ENCODE data around the gene SPDYE1.

Gene SPDYE1

DNA sequence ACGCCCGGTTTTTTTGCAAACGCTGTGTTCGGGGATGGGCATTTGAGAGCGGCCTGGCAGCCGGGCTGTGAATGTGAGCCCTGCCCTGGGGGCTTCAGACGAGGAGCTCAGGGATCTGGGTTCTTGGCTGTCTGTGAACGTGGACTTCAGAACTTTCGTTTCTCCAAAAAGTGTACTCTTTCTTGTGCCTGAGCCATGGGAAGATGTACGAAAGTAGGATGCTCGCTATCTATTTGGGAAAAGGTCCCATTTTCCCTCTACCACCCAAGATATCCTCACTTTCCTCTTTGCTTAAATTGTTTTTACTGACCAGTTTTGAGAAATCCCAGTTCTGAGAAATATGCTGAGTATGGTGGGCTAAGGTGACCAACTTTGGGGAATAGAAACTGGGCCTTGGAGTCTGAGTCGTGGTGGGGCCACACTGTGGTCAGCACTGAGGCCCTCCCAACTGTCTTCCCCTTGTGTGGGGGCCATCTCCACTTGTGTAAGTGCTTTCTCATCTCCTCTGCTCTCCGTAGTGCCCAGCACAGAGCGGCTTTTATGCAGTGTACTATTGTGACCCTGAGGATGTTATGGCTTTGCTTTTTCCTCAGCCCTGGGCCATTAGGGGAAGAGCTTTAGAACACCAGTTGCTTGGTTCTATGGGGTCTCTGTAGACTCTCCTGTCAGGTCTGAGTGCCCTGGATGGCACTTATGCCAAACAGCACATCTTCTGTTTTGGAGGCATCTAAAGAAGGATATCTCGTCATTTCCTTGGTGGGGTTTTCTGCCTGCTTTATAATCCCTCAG, 47.7 kb downstream of the SPDYE1 start:
- H3K4me1 ChIP-seq = no peaks in the 10 kb centered on the region
- peak overlapping the region; percentile 94 for H3K4me3 ChIP-seq (ENCODE audit: low read depth, low read length)
- TF ChIP-seq, protein P1, sequence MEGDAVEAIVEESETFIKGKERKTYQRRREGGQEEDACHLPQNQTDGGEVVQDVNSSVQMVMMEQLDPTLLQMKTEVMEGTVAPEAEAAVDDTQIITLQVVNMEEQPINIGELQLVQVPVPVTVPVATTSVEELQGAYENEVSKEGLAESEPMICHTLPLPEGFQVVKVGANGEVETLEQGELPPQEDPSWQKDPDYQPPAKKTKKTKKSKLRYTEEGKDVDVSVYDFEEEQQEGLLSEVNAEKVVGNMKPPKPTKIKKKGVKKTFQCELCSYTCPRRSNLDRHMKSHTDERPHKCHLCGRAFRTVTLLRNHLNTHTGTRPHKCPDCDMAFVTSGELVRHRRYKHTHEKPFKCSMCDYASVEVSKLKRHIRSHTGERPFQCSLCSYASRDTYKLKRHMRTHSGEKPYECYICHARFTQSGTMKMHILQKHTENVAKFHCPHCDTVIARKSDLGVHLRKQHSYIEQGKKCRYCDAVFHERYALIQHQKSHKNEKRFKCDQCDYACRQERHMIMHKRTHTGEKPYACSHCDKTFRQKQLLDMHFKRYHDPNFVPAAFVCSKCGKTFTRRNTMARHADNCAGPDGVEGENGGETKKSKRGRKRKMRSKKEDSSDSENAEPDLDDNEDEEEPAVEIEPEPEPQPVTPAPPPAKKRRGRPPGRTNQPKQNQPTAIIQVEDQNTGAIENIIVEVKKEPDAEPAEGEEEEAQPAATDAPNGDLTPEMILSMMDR (IDR thresholded peaks at IDR 0.05; ENCODE audit: low read depth, low read length) = no peak
- H3K36me3 ChIP-seq = peaks cover 15% of the 10 kb centered on the region
- no peaks in the 10 kb centered on the region for H3K9me3 ChIP-seq
- no peak for DNase-seq
- no peaks in the 10 kb centered on the region for H3K27me3 ChIP-seq

DNA sequence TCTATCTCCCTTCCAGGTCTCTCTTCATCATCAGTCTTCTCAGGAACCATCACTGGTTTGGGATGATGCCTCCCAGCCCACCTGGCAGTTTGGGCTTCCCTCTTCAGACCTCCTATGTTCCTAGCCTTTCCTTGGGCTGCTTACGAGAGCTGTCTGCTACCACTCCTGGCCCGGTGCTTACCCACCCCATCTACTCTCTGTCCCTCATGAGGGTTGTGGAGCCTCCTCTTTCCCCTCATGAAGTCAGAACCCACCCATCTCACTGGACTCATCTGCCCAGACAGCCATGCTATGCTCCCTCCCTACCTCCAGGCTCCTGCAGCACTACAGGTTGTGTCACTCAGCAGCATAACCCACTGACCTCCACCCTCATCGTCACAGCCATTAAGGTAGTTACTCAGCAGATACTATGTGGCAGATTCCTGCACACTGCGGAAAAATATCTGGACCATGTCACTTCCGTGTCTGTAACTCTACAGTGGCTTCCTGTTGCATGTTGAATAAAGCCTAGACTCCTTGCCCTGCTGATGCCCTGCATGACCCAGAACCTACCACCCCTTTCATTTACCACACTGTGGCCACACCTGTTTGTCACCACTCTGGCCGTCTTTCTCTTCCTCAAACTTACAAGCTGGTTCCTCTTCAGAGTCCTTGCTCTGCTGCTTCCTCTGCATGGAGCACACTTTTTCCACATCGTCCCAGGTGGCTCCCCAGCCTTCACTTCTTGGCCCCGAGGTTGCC, 48.8 kb downstream of the SPDYE1 start:
- H3K27me3 ChIP-seq = no peaks in the 10 kb centered on the region
- no peaks in the 10 kb centered on the region for H3K9me3 ChIP-seq
- H3K4me1 ChIP-seq = no peaks in the 10 kb centered on the region
- peaks cover 24% of the 10 kb centered on the region for H3K36me3 ChIP-seq
- TF ChIP-seq, protein P1 (IDR thresholded peaks at IDR 0.05; ENCODE audit: low read depth, low read length) = no peak
- DNase-seq = no peak
- H3K4me3 ChIP-seq (ENCODE audit: low read depth, low read length) = no peak overlapping the region

DNA sequence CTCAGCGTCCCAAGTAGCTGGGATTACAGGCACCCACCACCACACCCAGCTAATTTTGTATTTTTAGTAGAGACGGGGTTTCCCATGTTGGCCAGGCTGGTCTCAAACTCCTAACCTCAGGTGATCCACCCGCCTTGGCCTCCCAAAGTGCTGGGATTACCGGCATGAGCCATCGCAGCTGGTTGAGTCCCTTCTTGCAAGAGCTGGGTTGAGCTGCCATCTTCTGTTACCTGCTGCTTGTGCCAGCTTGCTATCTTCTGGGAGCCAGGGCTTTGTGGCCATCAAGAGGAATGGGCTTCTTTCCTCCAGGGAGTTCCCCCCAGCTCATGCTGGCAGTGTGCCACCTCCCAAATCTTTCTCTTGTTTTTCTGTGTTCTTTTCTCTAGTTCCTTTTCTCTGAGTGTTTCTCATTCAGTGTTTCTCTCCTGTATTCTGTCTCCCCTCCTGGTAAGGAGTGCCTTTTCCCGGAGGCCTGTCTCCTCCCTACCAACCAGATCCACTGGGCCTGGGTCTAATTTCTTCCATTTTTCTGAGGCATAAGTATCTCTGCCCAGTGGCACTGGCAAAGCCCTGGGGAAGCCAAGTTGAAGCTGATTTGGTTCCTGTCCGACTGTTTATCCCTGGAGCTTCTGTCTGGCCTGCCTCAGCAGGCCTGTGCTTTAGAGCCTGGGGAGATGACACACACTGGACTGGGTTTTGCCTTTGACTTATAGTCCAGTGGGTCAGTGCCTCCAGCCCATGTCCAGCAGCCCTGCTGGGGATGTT, 50.5 kb downstream of the SPDYE1 start:
- no peaks in the 10 kb centered on the region for H3K4me1 ChIP-seq
- H3K36me3 ChIP-seq = peaks cover 37% of the 10 kb centered on the region
- H3K4me3 ChIP-seq (ENCODE audit: low read depth, low read length) = no peak overlapping the region
- no peaks in the 10 kb centered on the region for H3K27me3 ChIP-seq
- TF ChIP-seq, protein P1 (IDR thresholded peaks at IDR 0.05; ENCODE audit: low read depth, low read length) = no peak
- DNase-seq = no peak
- no peaks in the 10 kb centered on the region for H3K9me3 ChIP-seq

DNA sequence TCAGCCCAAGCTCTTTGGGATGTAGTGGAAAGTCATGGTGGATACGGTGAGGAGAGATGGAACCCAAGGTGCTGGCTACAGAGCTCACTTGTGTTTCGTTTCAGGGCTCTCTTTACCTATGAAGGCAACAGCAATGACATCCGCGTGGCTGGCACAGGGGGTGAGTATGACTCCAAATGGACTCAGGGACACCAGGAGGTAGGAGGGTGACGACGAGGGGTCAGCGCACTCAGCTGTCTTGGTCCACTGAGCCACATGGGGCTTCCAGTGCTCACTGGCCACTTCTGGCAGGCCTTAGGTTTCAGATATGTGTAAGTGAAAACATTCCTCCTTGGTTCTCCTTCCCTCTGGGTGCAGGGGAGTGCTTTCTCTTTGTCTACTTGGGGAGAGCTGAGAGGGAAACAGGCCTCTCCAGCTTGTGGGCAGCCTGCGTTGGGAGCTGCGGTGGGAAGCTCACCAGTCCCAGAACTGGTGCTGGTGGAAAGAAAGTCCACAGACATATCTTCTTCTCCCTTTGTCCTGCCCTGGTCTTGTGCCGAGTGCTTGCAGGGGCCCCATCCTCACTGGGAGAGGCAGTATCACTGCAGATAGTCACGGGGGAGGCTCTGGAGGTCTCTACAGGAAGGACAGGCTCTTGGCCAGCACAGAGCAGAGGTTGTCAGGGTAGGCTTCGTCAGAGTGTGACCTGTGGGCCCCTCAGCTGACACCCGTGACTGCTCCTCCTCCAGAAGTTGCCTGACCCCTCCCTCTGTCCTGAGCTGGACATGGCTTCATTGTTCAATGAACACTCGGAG, 52.6 kb downstream of the SPDYE1 start:
- Histone ChIP-seq H3K4me3 (ENCODE audit: low read depth, low read length) (no peak overlapping the region), H3K36me3 (peaks cover 43% of the 10 kb centered on the region), H3K4me1 (no peaks in the 10 kb centered on the region), H3K27me3 (no peaks in the 10 kb centered on the region), H3K9me3 (no peaks in the 10 kb centered on the region)
- DNase-seq = no peak
- TF ChIP-seq, protein P1 (IDR thresholded peaks at IDR 0.05; ENCODE audit: low read depth, low read length) = no peak

DNA sequence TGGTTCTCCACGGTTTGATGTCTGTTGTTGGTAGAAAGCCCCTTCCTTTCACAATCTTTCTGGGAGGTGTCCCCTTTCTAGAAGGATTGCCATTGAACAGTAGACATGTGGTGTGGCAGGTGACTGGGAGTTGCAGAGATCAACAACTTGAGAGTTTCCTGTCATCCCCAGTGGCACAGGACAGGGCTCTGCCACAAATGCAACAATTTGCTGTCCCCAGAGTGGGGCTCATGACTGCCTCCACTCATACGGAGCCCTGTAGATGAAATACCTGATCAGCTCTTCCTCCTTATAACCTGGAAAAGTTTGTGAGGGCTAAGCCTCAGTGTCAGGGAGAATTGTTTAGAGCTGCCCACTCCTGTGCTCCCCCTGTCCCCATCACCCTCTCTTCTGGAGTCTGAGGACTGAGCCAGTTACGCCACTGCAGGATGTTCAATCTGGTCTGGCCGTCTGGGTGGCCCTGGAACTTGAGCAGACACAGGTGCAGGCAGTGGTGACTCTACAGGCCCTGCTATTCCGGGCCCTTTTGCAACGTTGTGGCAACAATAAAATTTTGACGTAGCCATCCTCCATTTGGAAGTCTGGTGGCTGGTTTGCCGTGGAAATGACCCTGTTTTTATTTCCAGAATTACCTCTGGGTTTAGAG, 53.3 kb downstream of the SPDYE1 start:
- Histone ChIP-seq H3K4me1 (no peaks in the 10 kb centered on the region), H3K9me3 (no peaks in the 10 kb centered on the region), H3K4me3 (ENCODE audit: low read depth, low read length) (no peak overlapping the region), H3K36me3 (peaks cover 43% of the 10 kb centered on the region), H3K27me3 (no peaks in the 10 kb centered on the region)
- TF ChIP-seq, protein P1 (IDR thresholded peaks at IDR 0.05; ENCODE audit: low read depth, low read length) = no peak
- no peak for DNase-seq
